Suprapubic skin (tissue), 4 donors: ENCODE data around the gene SCAPER.

Experiments
- CTCF ChIP-seq, 2 donors: fragments of 200-600 bp in 1 of 2; fragments of 450-650 bp in 1 of 2; sonication (generic) in 1 of 2; IDR thresholded peaks; one replicate each; pipeline ENCODE4 v1.5.1; 2016 to 2019; ENCODE audit warnings: antibody characterized with exemption in 2 of 2, mild to moderate bottlenecking in 1 of 2, moderate library complexity in 1 of 2
- EP300 ChIP-seq: sonication (generic); formaldehyde crosslinking; IDR thresholded peaks from one replicate; pipeline ENCODE4 v1.6.1; 2017; ENCODE audit warnings: antibody characterized with exemption
- POLR2A ChIP-seq, 2 donors: fragments of 450-650 bp; IDR thresholded peaks; one replicate each; pipeline ENCODE4 v1.6.1; 2017; ENCODE audit warnings: antibody characterized with exemption in 2 of 2, mild to moderate bottlenecking in 2 of 2, moderate library complexity in 2 of 2
- POLR2AphosphoS5 ChIP-seq, 3 donors: sonication (generic); formaldehyde crosslinking; IDR thresholded peaks; one replicate each; pipeline ENCODE4 v1.6.1; 2017; ENCODE audit warnings: antibody characterized with exemption in 3 of 3

GRCh38 chr15:76941636-76942035 lies 36.5 kb upstream of the SCAPER start:
- TF ChIP-seq POLR2AphosphoS5 (IDR thresholded peaks at IDR 0.05) (no peak), POLR2A (IDR thresholded peaks at IDR 0.05) (no peak), CTCF (IDR thresholded peaks at IDR 0.05) (no peak), EP300 (no peak)
